HG03103 (cell line): ENCODE measurements around the gene ACTR5.
"Not testable (repeated sequence)": the region's sequence is repeated elsewhere in the genome, so short reads cannot be mapped to it uniquely, and the experiment has no call there.

Experiments
- ATAC-seq: cut with Tn5 transposase; IDR thresholded peaks from one replicate; pipeline ENCODE4 v1.9.1; 2021; ENCODE audit warnings: low read depth; ENCODE audit not compliant: unreplicated experiment

Gene ACTR5

GRCh38 chr20:38804221-38804620, 56.0 kb downstream of the ACTR5 start:
- no peak for ATAC-seq

- peak; percentile 36 for ATAC-seq
Observed at GRCh38 chr20:38804682-38805501, 56.6 kb downstream of the ACTR5 start.

- peak; percentile 49 for ATAC-seq
Observed at GRCh38 chr20:38805502-38805957, 57.3 kb downstream of the ACTR5 start, which contains the start of gene PPP1R16B. PPP1R16B (plus strand) TSS chr20:38805697; CDS start chr20:38835926, 30,229 bp downstream.

GRCh38 chr20:38805958-38806854, 57.9 kb downstream of the ACTR5 start:
- no peak for ATAC-seq

GRCh38 chr20:38806855-38807655, 58.8 kb downstream of the ACTR5 start:
- no peak for ATAC-seq

- no peak for ATAC-seq
Observed at GRCh38 chr20:38809942-38810341, 61.7 kb downstream of the ACTR5 start.

- no peak for ATAC-seq
Observed at GRCh38 chr20:38810926-38811630, 62.8 kb downstream of the ACTR5 start.

GRCh38 chr20:38811769-38812168, 63.5 kb downstream of the ACTR5 start:
- ATAC-seq, result no peak

- no peak for ATAC-seq
Observed at GRCh38 chr20:38812182-38812581, 63.9 kb downstream of the ACTR5 start.

- no peak for ATAC-seq
Observed at GRCh38 chr20:38812709-38813573, 64.7 kb downstream of the ACTR5 start.

- not testable (repeated sequence) for ATAC-seq
Observed at GRCh38 chr20:38813574-38813962, 65.3 kb downstream of the ACTR5 start.

GRCh38 chr20:38815446-38815845, 67.2 kb downstream of the ACTR5 start:
- ATAC-seq, result no peak

- ATAC-seq, result no peak
Observed at GRCh38 chr20:38818113-38819065, 70.1 kb downstream of the ACTR5 start.
